ENCODE results near the gene MRPL54.
A peak's percentile ranks its signal among the peaks of the same experiment; 100 is the strongest.
"Not testable (repeated sequence)": the region's sequence is repeated elsewhere in the genome, so short reads cannot be mapped to it uniquely, and the experiment has no call there.

MRPL54 gene

GRCh38 chr19:3762130-3762473, 380 bp upstream of the MRPL54 start:
- Histone ChIP-seq H3K9ac (ENCODE audit: low read depth, low read length) (no peak overlapping the region), H3K27me3 (ENCODE audit: control insufficient read depth, insufficient read depth, low read length) (no peaks in the 10 kb centered on the region), H3K36me3 (ENCODE audit: control insufficient read depth, insufficient read depth, low read length) (peaks cover 18% of the 10 kb centered on the region), H3K4me3 (ENCODE audit: low read depth, low read length) (peak overlapping the region; percentile 97), H3K9me3 (ENCODE audit: control insufficient read depth, insufficient read depth, low read length) (no peaks in the 10 kb centered on the region), H3K4me1 (ENCODE audit: control insufficient read depth, insufficient read depth, low read length) (peaks cover 3% of the 10 kb centered on the region)

GRCh38 chr19:3765121-3765520, 2.6 kb downstream of the MRPL54 start:
- peaks cover 3% of the 10 kb centered on the region for H3K4me1 ChIP-seq (ENCODE audit: control insufficient read depth, insufficient read depth, low read length)
- H3K36me3 ChIP-seq (ENCODE audit: control insufficient read depth, insufficient read depth, low read length): peaks cover 13% of the 10 kb centered on the region
- no peak overlapping the region for H3K9ac ChIP-seq (ENCODE audit: low read depth, low read length)
- H3K27me3 ChIP-seq (ENCODE audit: control insufficient read depth, insufficient read depth, low read length): no peaks in the 10 kb centered on the region
- no peaks in the 10 kb centered on the region for H3K9me3 ChIP-seq (ENCODE audit: control insufficient read depth, insufficient read depth, low read length)
- H3K4me3 ChIP-seq (ENCODE audit: low read depth, low read length): no peak overlapping the region

GRCh38 chr19:3765757-3766156, 3.3 kb downstream of the MRPL54 start:
- H3K27me3 ChIP-seq (ENCODE audit: control insufficient read depth, insufficient read depth, low read length); H3K9ac ChIP-seq (ENCODE audit: low read depth, low read length); H3K9me3 ChIP-seq (ENCODE audit: control insufficient read depth, insufficient read depth, low read length); H3K4me3 ChIP-seq (ENCODE audit: low read depth, low read length); H3K4me1 ChIP-seq (ENCODE audit: control insufficient read depth, insufficient read depth, low read length): not testable (repeated sequence)
- peaks cover 13% of the 10 kb centered on the region for H3K36me3 ChIP-seq (ENCODE audit: control insufficient read depth, insufficient read depth, low read length)

GRCh38 chr19:3766520-3766919, 4.0 kb downstream of the MRPL54 start:
- no peaks in the 10 kb centered on the region for H3K9me3 ChIP-seq (ENCODE audit: control insufficient read depth, insufficient read depth, low read length)
- no peak overlapping the region for H3K9ac ChIP-seq (ENCODE audit: low read depth, low read length)
- H3K4me3 ChIP-seq (ENCODE audit: low read depth, low read length): no peak overlapping the region
- no peaks in the 10 kb centered on the region for H3K27me3 ChIP-seq (ENCODE audit: control insufficient read depth, insufficient read depth, low read length)
- peaks cover 3% of the 10 kb centered on the region for H3K4me1 ChIP-seq (ENCODE audit: control insufficient read depth, insufficient read depth, low read length)
- H3K36me3 ChIP-seq (ENCODE audit: control insufficient read depth, insufficient read depth, low read length): peaks cover 13% of the 10 kb centered on the region

GRCh38 chr19:3767050-3767449, 4.6 kb downstream of the MRPL54 start:
- H3K4me3 ChIP-seq (ENCODE audit: low read depth, low read length): no peak overlapping the region
- H3K27me3 ChIP-seq (ENCODE audit: control insufficient read depth, insufficient read depth, low read length): no peaks in the 10 kb centered on the region
- peaks cover 13% of the 10 kb centered on the region for H3K36me3 ChIP-seq (ENCODE audit: control insufficient read depth, insufficient read depth, low read length)
- H3K9me3 ChIP-seq (ENCODE audit: control insufficient read depth, insufficient read depth, low read length): no peaks in the 10 kb centered on the region
- peaks cover 3% of the 10 kb centered on the region for H3K4me1 ChIP-seq (ENCODE audit: control insufficient read depth, insufficient read depth, low read length)
- H3K9ac ChIP-seq (ENCODE audit: low read depth, low read length): no peak overlapping the region

GRCh38 chr19:3768015-3768747, 5.7 kb downstream of the MRPL54 start:
- Histone ChIP-seq H3K9me3 (ENCODE audit: control insufficient read depth, insufficient read depth, low read length) (no peaks in the 10 kb centered on the region), H3K4me3 (ENCODE audit: low read depth, low read length) (no peak overlapping the region), H3K4me1 (ENCODE audit: control insufficient read depth, insufficient read depth, low read length) (peaks cover under 1% of the 10 kb centered on the region), H3K36me3 (ENCODE audit: control insufficient read depth, insufficient read depth, low read length) (peaks cover 13% of the 10 kb centered on the region), H3K27me3 (ENCODE audit: control insufficient read depth, insufficient read depth, low read length) (no peaks in the 10 kb centered on the region), H3K9ac (ENCODE audit: low read depth, low read length) (no peak overlapping the region)

- H3K4me3 ChIP-seq (ENCODE audit: low read depth, low read length): no peak overlapping the region
- no peaks in the 10 kb centered on the region for H3K9me3 ChIP-seq (ENCODE audit: control insufficient read depth, insufficient read depth, low read length)
- H3K27me3 ChIP-seq (ENCODE audit: control insufficient read depth, insufficient read depth, low read length): no peaks in the 10 kb centered on the region
- H3K36me3 ChIP-seq (ENCODE audit: control insufficient read depth, insufficient read depth, low read length): peaks cover 13% of the 10 kb centered on the region
- H3K9ac ChIP-seq (ENCODE audit: low read depth, low read length): no peak overlapping the region
- no peaks in the 10 kb centered on the region for H3K4me1 ChIP-seq (ENCODE audit: control insufficient read depth, insufficient read depth, low read length)
These were observed 6.2 kb downstream of the MRPL54 start for GRCh38 chr19:3768748-3769099.

- H3K4me3 ChIP-seq (ENCODE audit: low read depth, low read length): no peak overlapping the region
- H3K4me1 ChIP-seq (ENCODE audit: control insufficient read depth, insufficient read depth, low read length): no peaks in the 10 kb centered on the region
- no peaks in the 10 kb centered on the region for H3K27me3 ChIP-seq (ENCODE audit: control insufficient read depth, insufficient read depth, low read length)
- no peak overlapping the region for H3K9ac ChIP-seq (ENCODE audit: low read depth, low read length)
- H3K9me3 ChIP-seq (ENCODE audit: control insufficient read depth, insufficient read depth, low read length): no peaks in the 10 kb centered on the region
- peaks cover 13% of the 10 kb centered on the region for H3K36me3 ChIP-seq (ENCODE audit: control insufficient read depth, insufficient read depth, low read length)
These were observed 7.0 kb downstream of the MRPL54 start for GRCh38 chr19:3769494-3769893.

- Histone ChIP-seq H3K36me3 (ENCODE audit: control insufficient read depth, insufficient read depth, low read length) (peaks cover 10% of the 10 kb centered on the region), H3K9ac (ENCODE audit: low read depth, low read length) (no peak overlapping the region), H3K4me3 (ENCODE audit: low read depth, low read length) (no peak overlapping the region), H3K4me1 (ENCODE audit: control insufficient read depth, insufficient read depth, low read length) (no peaks in the 10 kb centered on the region), H3K27me3 (ENCODE audit: control insufficient read depth, insufficient read depth, low read length) (no peaks in the 10 kb centered on the region), H3K9me3 (ENCODE audit: control insufficient read depth, insufficient read depth, low read length) (no peaks in the 10 kb centered on the region)
These were observed 7.9 kb downstream of the MRPL54 start for GRCh38 chr19:3770136-3770999.

GRCh38 chr19:3771000-3771905, 8.8 kb downstream of the MRPL54 start:
- H3K4me1 ChIP-seq (ENCODE audit: control insufficient read depth, insufficient read depth, low read length): no peaks in the 10 kb centered on the region
- H3K36me3 ChIP-seq (ENCODE audit: control insufficient read depth, insufficient read depth, low read length): peaks cover 8% of the 10 kb centered on the region
- H3K9ac ChIP-seq (ENCODE audit: low read depth, low read length): no peak overlapping the region
- H3K27me3 ChIP-seq (ENCODE audit: control insufficient read depth, insufficient read depth, low read length): no peaks in the 10 kb centered on the region
- no peak overlapping the region for H3K4me3 ChIP-seq (ENCODE audit: low read depth, low read length)
- H3K9me3 ChIP-seq (ENCODE audit: control insufficient read depth, insufficient read depth, low read length): no peaks in the 10 kb centered on the region

GRCh38 chr19:3771906-3772455, 9.5 kb downstream of the MRPL54 start, which contains the start of gene RAX2:
Gene RAX2 (minus strand): TSS chr19:3772228. CDS start chr19:3771742, 486 bp downstream.
- no peak within 1 kb of the TSS for H3K9ac ChIP-seq (ENCODE audit: low read depth, low read length)

More at GRCh38 chr19:3771906-3772455, 9.5 kb downstream of the MRPL54 start, which contains the start of gene RAX2:
- peaks cover 5% of the 10 kb centered on the region for H3K36me3 ChIP-seq (ENCODE audit: control insufficient read depth, insufficient read depth, low read length)
- H3K27me3 ChIP-seq (ENCODE audit: control insufficient read depth, insufficient read depth, low read length): no peaks in the 10 kb centered on the region
- H3K4me3 ChIP-seq (ENCODE audit: low read depth, low read length): no peak within 1 kb of the TSS
- H3K9me3 ChIP-seq (ENCODE audit: control insufficient read depth, insufficient read depth, low read length): no peaks in the 10 kb centered on the region
- H3K4me1 ChIP-seq (ENCODE audit: control insufficient read depth, insufficient read depth, low read length): no peaks in the 10 kb centered on the region

Measured in iPS-15b (cell line).